NCI-H748 (cell line): Measurements from ENCODE around the gene B3GNT3.

Experiments used
- DNase-seq: peaks from one replicate; lab custom pipeline; 2025; ENCODE audit not compliant: unreplicated experiment; lab: John Stamatoyannopoulos, UW

B3GNT3 gene

DNA sequence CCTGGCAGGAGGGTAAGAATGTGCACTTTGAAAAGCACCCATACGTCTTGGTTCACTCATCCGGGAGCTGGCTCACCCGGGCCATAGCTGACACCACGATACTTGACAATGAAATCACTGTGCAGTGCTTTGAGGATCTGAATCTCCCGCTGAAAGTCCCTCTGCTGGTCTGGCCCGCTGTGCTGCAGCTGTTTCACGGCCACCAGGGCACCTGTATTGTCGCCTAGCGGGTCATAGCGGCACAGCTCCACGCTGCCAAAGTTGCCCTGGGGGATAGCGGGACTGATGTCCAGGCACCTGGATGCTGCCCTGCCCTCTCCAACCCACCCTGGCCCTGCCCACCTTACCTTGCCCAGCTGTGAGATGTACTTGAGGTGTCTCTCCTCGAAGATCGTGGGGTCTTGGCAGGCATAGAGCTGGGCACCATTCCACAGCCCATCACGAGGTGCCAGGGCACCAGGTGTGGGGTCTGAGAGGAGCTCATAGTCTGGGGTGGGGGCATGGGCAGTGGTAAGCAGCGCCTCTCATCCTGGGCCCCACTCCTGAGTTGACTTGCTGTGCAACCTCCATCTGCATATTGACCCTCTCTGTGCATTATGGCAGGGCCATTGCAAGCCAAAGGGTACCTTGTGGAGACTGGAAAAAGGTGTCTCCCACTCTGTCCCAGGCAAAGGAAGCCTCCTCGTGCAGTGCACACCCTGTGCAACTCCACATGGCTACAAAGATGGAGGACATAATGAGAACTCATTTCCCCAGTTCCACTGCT lies 37.7 kb downstream of the B3GNT3 start:
- DNase-seq = no peak

DNA sequence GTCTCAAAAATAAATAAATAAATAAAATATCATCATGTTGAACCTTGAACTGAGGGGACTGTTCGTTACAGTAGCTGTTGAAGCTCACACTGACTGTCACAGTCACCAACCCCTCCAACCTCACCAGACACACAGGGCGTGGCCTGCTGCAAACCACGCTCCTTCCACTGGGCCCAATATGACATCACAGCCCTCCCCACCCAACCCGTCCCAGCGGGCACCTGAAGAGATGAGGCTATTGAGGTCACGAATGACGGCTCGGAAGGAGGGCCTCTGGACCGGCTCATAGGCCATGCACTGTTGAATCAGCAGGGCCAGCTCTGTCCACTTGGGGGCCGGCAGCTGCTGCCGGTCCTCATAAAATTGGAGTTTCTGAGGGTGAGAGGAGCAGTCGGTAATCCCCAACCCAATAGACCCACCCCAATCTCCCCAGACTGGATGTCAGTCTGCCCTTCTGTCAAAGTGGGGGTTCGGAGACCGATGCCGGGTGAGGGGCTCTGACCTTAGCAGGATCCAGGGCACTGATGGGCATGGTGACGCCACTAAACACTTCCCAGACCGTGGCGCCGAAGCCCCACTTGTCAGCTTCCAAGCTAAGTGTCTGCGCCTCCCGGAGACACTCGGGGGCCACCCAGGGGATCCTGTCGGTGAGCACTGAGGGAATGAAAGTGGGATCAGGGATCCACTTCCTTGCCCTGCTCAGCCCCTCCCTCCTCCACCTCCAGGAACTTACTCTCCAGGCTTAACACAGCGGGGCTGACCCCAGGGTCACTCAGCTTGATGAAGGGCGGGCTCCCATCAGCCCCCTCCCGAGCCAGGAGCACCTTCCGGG lies 39.6 kb downstream of the B3GNT3 start:
- DNase-seq = no peak

DNA sequence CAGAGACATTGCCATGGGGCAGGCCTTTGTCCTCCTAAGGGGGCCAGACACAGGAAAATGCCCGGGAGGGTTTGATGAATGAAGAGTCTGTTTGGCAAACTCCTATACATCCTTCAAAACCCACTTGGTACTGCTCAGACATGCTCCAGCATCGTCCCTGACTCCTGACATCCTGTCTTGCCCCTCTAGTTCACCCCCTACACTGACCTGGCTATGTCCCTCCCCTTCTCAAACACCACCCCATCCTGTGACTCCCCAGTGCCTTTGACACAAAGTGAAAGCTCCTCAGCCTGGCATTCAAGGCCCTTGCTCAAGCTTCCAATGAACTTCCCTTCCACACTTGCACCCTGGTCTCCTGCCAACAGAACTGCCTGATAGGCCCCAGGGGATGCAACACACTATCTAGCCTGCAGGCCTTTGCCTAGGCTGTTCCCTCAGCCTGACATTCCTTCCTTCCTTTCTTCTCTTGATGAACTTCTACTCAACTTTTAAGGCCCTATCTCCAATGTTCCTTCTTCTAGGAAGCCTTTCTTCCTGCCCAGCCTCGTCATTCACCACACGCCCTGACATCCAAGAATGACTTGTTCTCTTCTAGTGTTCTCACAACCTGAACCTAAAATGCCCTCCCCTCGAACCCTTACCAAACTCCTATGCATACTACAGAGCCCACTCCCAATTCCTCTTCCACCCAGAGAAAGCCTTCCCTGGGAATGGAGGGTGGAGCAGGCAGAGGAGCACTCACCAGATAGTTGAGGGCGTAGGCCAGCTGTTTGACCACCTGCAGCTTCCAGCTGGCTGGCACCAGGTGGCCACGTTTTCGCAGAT lies 40.5 kb downstream of the B3GNT3 start:
- no peak for DNase-seq

DNA sequence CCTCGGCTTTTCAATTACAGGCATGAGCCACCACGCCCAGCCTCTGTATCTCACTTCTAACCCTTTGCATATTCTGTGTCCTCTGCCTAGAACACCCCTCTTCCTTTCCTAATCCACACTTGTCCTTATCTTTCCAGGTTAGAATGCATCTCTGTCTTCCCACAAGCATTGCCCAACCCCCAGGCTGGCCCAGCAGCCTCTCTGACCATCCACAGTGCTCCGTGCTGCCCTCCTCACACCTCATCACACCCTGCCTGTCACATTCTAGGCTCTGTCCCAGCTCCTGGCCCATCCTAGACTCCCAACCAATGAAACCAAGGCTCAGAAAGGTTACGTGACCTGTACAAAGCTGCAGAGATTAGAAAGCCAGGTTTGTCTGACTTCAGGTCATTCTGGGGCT lies 41.6 kb downstream of the B3GNT3 start:
- DNase-seq = no peak

GRCh38 chr19:17837972-17838371 lies 43.0 kb downstream of the B3GNT3 start:
- no peak for DNase-seq

DNA sequence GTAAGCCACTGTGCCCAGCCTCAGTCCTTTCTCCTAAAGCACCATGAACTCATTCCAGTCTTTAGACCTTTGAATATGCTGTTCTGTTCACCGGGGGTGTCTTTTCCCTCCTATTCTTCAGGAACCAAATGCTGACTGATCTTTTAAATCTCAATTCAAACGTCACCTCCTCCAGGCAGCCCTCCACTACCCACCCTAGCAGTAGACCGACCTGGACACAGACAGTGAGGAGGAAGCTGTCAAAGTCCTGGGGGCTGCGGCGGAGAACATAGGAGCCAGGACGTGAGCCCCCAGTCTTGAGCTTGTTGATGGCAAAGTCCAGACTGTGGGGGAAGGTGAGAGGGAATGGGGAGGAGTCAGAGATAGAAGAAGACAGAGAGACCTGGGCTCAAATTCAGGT lies 45.1 kb downstream of the B3GNT3 start:
- DNase-seq = no peak

DNA sequence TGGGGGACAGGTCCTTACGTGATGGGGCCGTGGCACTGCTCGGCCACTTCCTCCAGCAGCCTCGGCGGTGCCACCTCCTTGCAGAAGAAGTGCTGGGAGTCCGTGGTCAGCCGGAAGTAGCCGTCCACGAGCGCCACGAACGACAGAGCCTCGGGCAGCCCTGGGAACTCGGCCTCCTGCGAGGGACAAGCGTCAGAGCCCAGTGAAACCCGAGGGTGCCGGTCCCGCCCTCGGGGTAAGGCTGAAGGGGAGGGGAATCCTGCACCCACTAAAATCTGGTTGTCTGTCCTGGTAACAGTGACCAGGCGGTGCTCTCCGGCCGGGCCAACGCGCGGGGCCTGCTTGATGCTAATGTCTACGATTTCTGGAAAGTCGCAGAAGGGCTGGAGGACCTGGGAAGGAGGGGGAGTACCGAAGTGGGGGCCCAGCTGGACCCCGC lies 46.5 kb downstream of the B3GNT3 start:
- DNase-seq = peak; percentile 54

- DNase-seq = peak; percentile 86
These were observed 47.1 kb downstream of the B3GNT3 start for GRCh38 chr19:17841810-17842662.

DNA sequence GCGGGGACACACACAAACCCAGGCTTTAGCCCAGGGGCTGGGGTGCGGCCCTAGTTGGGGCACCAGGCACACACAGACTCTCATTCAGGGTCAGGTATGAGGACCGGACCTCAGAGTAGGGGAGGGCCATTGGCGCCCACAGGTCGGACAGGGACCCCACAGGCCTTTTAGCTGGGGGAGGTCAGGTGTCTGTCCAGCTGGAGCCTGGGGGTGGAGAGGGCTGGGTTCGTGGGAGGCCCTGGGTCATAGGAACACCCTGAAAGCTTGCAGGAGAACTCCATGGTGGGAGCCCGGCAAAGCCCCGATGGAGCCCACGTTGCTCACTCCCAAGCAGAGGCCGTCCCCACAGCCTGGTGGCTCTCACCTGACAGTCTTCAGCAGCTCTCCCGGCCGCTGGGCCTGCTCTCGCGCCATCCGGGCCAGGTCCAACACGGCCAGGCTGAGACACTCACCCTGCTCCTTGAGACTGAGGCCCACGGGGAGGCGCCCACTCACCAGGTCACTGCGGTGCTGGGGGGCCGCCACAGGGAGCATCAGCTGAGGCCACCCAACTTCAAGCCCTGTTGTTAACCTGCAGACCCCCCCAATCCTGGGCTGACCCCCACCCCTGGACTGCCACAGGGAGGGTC lies 47.8 kb downstream of the B3GNT3 start:
- no peak for DNase-seq

GRCh38 chr19:17843292-17843827 lies 48.4 kb downstream of the B3GNT3 start:
- DNase-seq = no peak

GRCh38 chr19:17843908-17844490 lies 49.1 kb downstream of the B3GNT3 start:
- no peak for DNase-seq

- DNase-seq = no peak
These were observed 51.2 kb downstream of the B3GNT3 start for GRCh38 chr19:17846146-17846545.

GRCh38 chr19:17847538-17848366 lies 52.8 kb downstream of the B3GNT3 start, which contains the start of gene JAK3:
JAK3 (minus strand) TSS chr19:17847982; CDS start chr19:17844417, 3,565 bp downstream.
- DNase-seq = peak; percentile 11

- DNase-seq = no peak
These were observed 53.8 kb downstream of the B3GNT3 start for GRCh38 chr19:17848595-17849292.

GRCh38 chr19:17854061-17854460 lies 59.1 kb downstream of the B3GNT3 start:
- DNase-seq = no peak

GRCh38 chr19:17855280-17856152 lies 60.6 kb downstream of the B3GNT3 start:
- DNase-seq = peak; percentile 56
